ENCODE results near the gene DAW1. TPM values are rescaled to one million over a fixed set of nuclear protein-coding genes. Genes with fewer than 3 reads are reported as not detected.
A peak's percentile ranks its signal among the peaks of the same experiment; 100 is the strongest.

DAW1 gene
- total RNA-seq, 1 experiment from 2014 or later = 0.37 TPM

DNA sequence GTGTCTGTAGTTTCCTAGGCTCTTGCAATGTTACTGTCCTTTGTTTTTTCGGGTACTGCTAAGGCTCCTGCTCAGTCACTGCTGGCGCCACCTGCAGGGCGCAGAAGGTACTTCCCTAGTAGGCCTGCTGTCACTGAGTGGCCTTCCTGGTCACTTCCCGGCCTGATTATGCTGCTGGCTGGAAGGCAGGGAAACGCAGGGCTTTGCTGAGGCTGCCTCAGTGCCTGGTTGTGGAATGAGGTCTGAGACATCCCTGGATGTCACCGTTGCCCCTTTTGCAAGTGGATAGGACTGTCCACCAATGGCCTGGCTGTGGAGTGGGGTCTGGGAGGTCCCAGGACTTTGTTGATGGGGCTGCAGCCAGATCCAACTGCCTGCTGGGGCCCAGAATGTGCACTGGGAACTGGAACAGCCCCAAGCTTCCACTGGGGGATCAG, 13.1 kb downstream of the DAW1 start:
- H3K18ac ChIP-seq (ENCODE audit: insufficient read length, low read depth, low read length) = no peak overlapping the region
- H3K9me3 ChIP-seq (ENCODE audit: control insufficient read depth, low read depth, low read length) = no peaks in the 10 kb centered on the region
- Mint-ChIP-seq H3K27me3 (ENCODE audit: low read depth) (no peaks in the 10 kb centered on the region; the same call in 1 of the 2 replicates), H3K9me3 (no peaks in the 10 kb centered on the region), H3K27ac (no peak overlapping the region; a peak in 1 of 7 replicates), H3K4me1 (peaks cover 2 to 10% of the 10 kb centered on the region in 2 experiments), H3K36me3 (ENCODE audit: insufficient read depth in 1 of 3, low read depth in 3 of 3) (no peaks in the 10 kb centered on the region), H3K4me3 (no peak overlapping the region)
- no peak overlapping the region for H2AK5ac ChIP-seq (ENCODE audit: insufficient read length, low read length)
- H3K27me3 ChIP-seq (ENCODE audit: insufficient read depth, low read length) = no peaks in the 10 kb centered on the region
- H3K79me2 ChIP-seq (ENCODE audit: insufficient read depth, low read length) = no peaks in the 10 kb centered on the region
- H3K4ac ChIP-seq (ENCODE audit: low read depth, low read length) = no peak overlapping the region
- no peak overlapping the region for H3K14ac ChIP-seq (ENCODE audit: insufficient read depth, low read length)
- no peak overlapping the region for H3K27ac ChIP-seq (ENCODE audit: insufficient read length, low read depth, low read length)
- H2BK5ac ChIP-seq (ENCODE audit: insufficient read length, low read length) = no peak overlapping the region
- TF ChIP-seq, protein P1, sequence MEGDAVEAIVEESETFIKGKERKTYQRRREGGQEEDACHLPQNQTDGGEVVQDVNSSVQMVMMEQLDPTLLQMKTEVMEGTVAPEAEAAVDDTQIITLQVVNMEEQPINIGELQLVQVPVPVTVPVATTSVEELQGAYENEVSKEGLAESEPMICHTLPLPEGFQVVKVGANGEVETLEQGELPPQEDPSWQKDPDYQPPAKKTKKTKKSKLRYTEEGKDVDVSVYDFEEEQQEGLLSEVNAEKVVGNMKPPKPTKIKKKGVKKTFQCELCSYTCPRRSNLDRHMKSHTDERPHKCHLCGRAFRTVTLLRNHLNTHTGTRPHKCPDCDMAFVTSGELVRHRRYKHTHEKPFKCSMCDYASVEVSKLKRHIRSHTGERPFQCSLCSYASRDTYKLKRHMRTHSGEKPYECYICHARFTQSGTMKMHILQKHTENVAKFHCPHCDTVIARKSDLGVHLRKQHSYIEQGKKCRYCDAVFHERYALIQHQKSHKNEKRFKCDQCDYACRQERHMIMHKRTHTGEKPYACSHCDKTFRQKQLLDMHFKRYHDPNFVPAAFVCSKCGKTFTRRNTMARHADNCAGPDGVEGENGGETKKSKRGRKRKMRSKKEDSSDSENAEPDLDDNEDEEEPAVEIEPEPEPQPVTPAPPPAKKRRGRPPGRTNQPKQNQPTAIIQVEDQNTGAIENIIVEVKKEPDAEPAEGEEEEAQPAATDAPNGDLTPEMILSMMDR (conservative IDR thresholded peaks at IDR 0.05) = peak; percentile 92
- H4K8ac ChIP-seq (replicated peaks; ENCODE audit: insufficient read length, low read depth, low read length) = no peak overlapping the region
- no CpG with 5 or more reads among the region's 6 CpGs for WGBS (ENCODE audit: extremely low coverage, insufficient read length, low lambda C conversion rate)
- H2AFZ ChIP-seq (ENCODE audit: low read length) = no peak overlapping the region
- H4K91ac ChIP-seq (ENCODE audit: insufficient read length, low read depth, low read length) = no peak overlapping the region
- H2BK15ac ChIP-seq (ENCODE audit: low read depth, low read length) = no peak overlapping the region
- H3K4me2 ChIP-seq (ENCODE audit: insufficient read depth, insufficient read length, low read length) = no peak overlapping the region
- no peaks in the 10 kb centered on the region for H3K4me1 ChIP-seq (ENCODE audit: insufficient read depth, low read length)
- no peaks in the 10 kb centered on the region for H3K23me2 ChIP-seq (ENCODE audit: insufficient read length, low read depth, low read length, poor library complexity, severe bottlenecking)
- no peaks in the 10 kb centered on the region for H3K79me1 ChIP-seq (ENCODE audit: insufficient read depth, low read depth, low read length, poor library complexity, severe bottlenecking)
- no peak overlapping the region for H3T11ph ChIP-seq (ENCODE audit: low read length)
- no peak overlapping the region for H2BK20ac ChIP-seq (ENCODE audit: low read depth, low read length, poor library complexity, severe bottlenecking)
- H4K20me1 ChIP-seq (ENCODE audit: control insufficient read depth, insufficient read depth, insufficient read length) = no peaks in the 10 kb centered on the region
- H2BK120ac ChIP-seq (ENCODE audit: low read depth, low read length, poor library complexity, severe bottlenecking) = no peak overlapping the region
- no peak overlapping the region for H3K56ac ChIP-seq (ENCODE audit: insufficient read length, low read depth, low read length)
- DNase-seq = peak; percentile 93
- no peak overlapping the region for H3K23ac ChIP-seq (ENCODE audit: insufficient read length, low read depth, low read length)
- H4K5ac ChIP-seq (ENCODE audit: insufficient read length, low read depth, low read length) = no peak overlapping the region
- no peak overlapping the region for H2BK12ac ChIP-seq (ENCODE audit: insufficient read length, low read depth, low read length)
- H3K9ac ChIP-seq (ENCODE audit: extremely low read depth, insufficient read length, low read length) = no peak overlapping the region

All from H9 (cell line).